WTC11 (cell line): ENCODE measurements around the gene NPVF. TPM values are rescaled to one million over a fixed set of nuclear protein-coding genes. Genes with fewer than 3 reads are reported as not detected.
A peak's percentile ranks its signal among the peaks of the same experiment; 100 is the strongest.

ENCODE experiments used
- ATAC-seq: fragments of 200-7000 bp; cut with Tn5 transposase; 2 replicates; pipeline ENCODE4 v1.10.0; 2021; ENCODE audit warnings: mild to moderate bottlenecking, moderate library complexity
- CTCF ChIA-PET: fragments of 300-600 bp; sonication (Branson Sonifier 250); formaldehyde crosslinking; loops from one replicate; lab custom pipeline; 2021; ENCODE audit warnings: antibody characterized with exemption; lab: Charles Lee
- POLR2A ChIA-PET: fragments of 350-600 bp; sonication (Branson Sonifier 250); formaldehyde crosslinking; loops from one replicate; lab custom pipeline; 2021; ENCODE audit warnings: antibody characterized with exemption; lab: Charles Lee
- DNase-seq: peaks from one replicate; pipeline ENCODE4 v3.0.0; 2021; ENCODE audit warnings: low spot score
- H3K27ac Mint-ChIP-seq: 2 replicates; pipeline ENCODE4 v1.8.0; 2021; ENCODE audit warnings: mixed read lengths
- H3K27me3 Mint-ChIP-seq: 2 replicates; pipeline ENCODE4 v1.8.0; 2021; ENCODE audit warnings: low read depth, mild to moderate bottlenecking, moderate library complexity, mixed read lengths
- H3K36me3 Mint-ChIP-seq: 2 replicates; pipeline ENCODE4 v1.8.0; 2021; ENCODE audit warnings: mixed read lengths
- H3K4me1 Mint-ChIP-seq: 2 replicates; pipeline ENCODE4 v1.8.0; 2022; ENCODE audit warnings: mixed read lengths
- H3K4me3 Mint-ChIP-seq: 2 replicates; pipeline ENCODE4 v1.8.0; 2021; ENCODE audit warnings: mild to moderate bottlenecking, moderate library complexity, mixed read lengths
- H3K9me3 Mint-ChIP-seq: 2 replicates; pipeline ENCODE4 v1.8.0; 2021; ENCODE audit warnings: mixed read lengths
- ATF2 ChIP-seq: sonication (generic); formaldehyde crosslinking; IDR thresholded peaks from 2 replicates; pipeline ENCODE4 v1.8.1; 2022; ENCODE audit warnings: low read depth, missing genetic modification reagents, borderline replicate concordance
- ATF3 ChIP-seq: sonication (generic); formaldehyde crosslinking; conservative IDR thresholded peaks from 2 replicates; pipeline ENCODE4 v1.8.1; 2022; ENCODE audit warnings: mild to moderate bottlenecking, missing genetic modification reagents
- EMX1 ChIP-seq: fragments of 250-450 bp; sonication (Bioruptor Pico); IDR thresholded peaks from 2 replicates; pipeline ENCODE4 v1.8.0; 2021; ENCODE audit warnings: mild to moderate bottlenecking
- FOXJ3 ChIP-seq: sonication (generic); formaldehyde crosslinking; IDR thresholded peaks from 2 replicates; pipeline ENCODE4 v1.9.0; 2021; ENCODE audit warnings: missing genetic modification reagents, mild to moderate bottlenecking, borderline replicate concordance
- FOXP1 ChIP-seq: sonication (generic); formaldehyde crosslinking; IDR thresholded peaks from 2 replicates; pipeline ENCODE4 v1.8.0; 2022; ENCODE audit warnings: missing genetic modification reagents, mild to moderate bottlenecking, moderate library complexity, borderline replicate concordance
- GTF2I ChIP-seq: fragments of 250-450 bp; sonication (Bioruptor Pico); conservative IDR thresholded peaks from 2 replicates; pipeline ENCODE4 v1.4.0; 2021; ENCODE audit warnings: mild to moderate bottlenecking
- JAZF1 ChIP-seq: fragments of 250-450 bp; sonication (Bioruptor Pico); IDR thresholded peaks from 2 replicates; pipeline ENCODE4 v1.9.0; 2021; ENCODE audit warnings: moderate library complexity, mild to moderate bottlenecking, inconsistent platforms
- NFE2L1 ChIP-seq: sonication (generic); formaldehyde crosslinking; IDR thresholded peaks from 2 replicates; pipeline ENCODE4 v1.8.1; 2023; ENCODE audit warnings: missing genetic modification reagents
- NFYB ChIP-seq: sonication (generic); formaldehyde crosslinking; conservative IDR thresholded peaks from 2 replicates; pipeline ENCODE4 v1.8.0; 2022; ENCODE audit warnings: low read depth, missing genetic modification reagents
- PRRX2 ChIP-seq: fragments of 250-450 bp; sonication (Bioruptor Pico); IDR thresholded peaks from 2 replicates; pipeline ENCODE4 v1.8.0; 2021; ENCODE audit warnings: mild to moderate bottlenecking
- RELA ChIP-seq: sonication (generic); formaldehyde crosslinking; IDR thresholded peaks from 2 replicates; pipeline ENCODE4 v1.8.1; 2022; ENCODE audit warnings: missing genetic modification reagents, mild to moderate bottlenecking, borderline replicate concordance
- RORB ChIP-seq: fragments of 250-450 bp; sonication (Bioruptor Pico); IDR thresholded peaks from 2 replicates; pipeline ENCODE4 v1.9.0; 2021; ENCODE audit warnings: mild to moderate bottlenecking
- SP1 ChIP-seq: sonication (generic); formaldehyde crosslinking; conservative IDR thresholded peaks from 2 replicates; pipeline ENCODE4 v1.8.1; 2022; ENCODE audit warnings: missing genetic modification reagents
- ZBTB21 ChIP-seq: sonication (generic); formaldehyde crosslinking; IDR thresholded peaks from 2 replicates; pipeline ENCODE4 v1.8.1; 2023; ENCODE audit warnings: mild to moderate bottlenecking, missing genetic modification reagents, borderline replicate concordance
- ZNF219 ChIP-seq: sonication (generic); formaldehyde crosslinking; IDR thresholded peaks from 2 replicates; pipeline ENCODE4 v1.8.0; 2023; ENCODE audit warnings: missing genetic modification reagents, mild to moderate bottlenecking, borderline replicate concordance
- ZNF281 ChIP-seq: sonication (generic); formaldehyde crosslinking; IDR thresholded peaks from 2 replicates; pipeline ENCODE4 v1.8.0; 2023; ENCODE audit warnings: mild to moderate bottlenecking, missing genetic modification reagents
- ZNF396 ChIP-seq: fragments of 250-450 bp; sonication (Bioruptor Pico); IDR thresholded peaks from 2 replicates; pipeline ENCODE4 v1.8.0; 2021; ENCODE audit warnings: mild to moderate bottlenecking, moderate library complexity, borderline replicate concordance
- total RNA-seq: library from RNA; stranded (reverse); gene quantifications from 3 replicates; pipeline ENCODE4 v1.2.3, GENCODE V29; 2021
- TF ChIP-seq, protein P1 (sequence below): fragments of 250-450 bp; sonication (Bioruptor Pico); IDR thresholded peaks from 2 replicates; pipeline ENCODE4 v1.8.0; 2021; ENCODE audit warnings: mild to moderate bottlenecking
- TF ChIP-seq, protein P2 (sequence below): sonication (generic); formaldehyde crosslinking; IDR thresholded peaks from 2 replicates; pipeline ENCODE4 v1.8.1; 2023; ENCODE audit warnings: mild to moderate bottlenecking, moderate library complexity, missing genetic modification reagents
- TF ChIP-seq, protein P3 (sequence below): fragments of 200-600 bp; IDR thresholded peaks from 2 replicates; pipeline ENCODE4 v1.8.0; 2022; ENCODE audit warnings: antibody characterized with exemption
- TF ChIP-seq, protein P4 (sequence below): fragments of 250-450 bp; sonication (Bioruptor Pico); IDR thresholded peaks from 2 replicates; pipeline ENCODE4 v1.9.0; 2021; ENCODE audit warnings: mild to moderate bottlenecking
- TF ChIP-seq, protein P5 (sequence below): sonication (generic); formaldehyde crosslinking; IDR thresholded peaks from 2 replicates; pipeline ENCODE4 v1.8.0; 2022; ENCODE audit warnings: mild to moderate bottlenecking, missing genetic modification reagents

NPVF gene
- total RNA-seq, 1 experiment from 2014 or later: not detected

DNA sequence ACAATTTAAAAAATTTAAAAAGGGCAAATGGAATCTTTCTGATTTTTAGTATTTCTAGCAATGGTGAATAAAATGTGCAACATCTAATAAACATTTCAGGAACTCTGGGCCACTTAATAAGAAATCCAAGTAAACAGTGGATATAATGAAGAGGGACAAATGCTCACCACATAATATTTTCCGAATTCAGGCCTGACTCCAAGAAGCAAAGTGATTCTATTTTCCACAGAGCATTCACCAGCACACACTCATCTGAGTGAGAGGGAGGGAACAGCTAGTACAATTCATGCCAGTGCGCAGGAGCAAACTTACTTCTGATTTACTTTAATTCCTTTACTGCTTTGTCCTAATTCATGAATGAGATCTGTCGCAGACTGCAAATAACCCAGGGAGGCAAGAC, 10.1 kb downstream of the NPVF start (continued):
- TF ChIP-seq ZBTB21 (no peak), NFE2L1 (CRISPR knock-in tag) (no peak), FOXJ3 (CRISPR knock-in tag) (no peak), JAZF1 (no peak), RORB (CRISPR knock-in tag) (no peak), SP1 (CRISPR knock-in tag) (no peak)
- TF ChIP-seq, protein P1, sequence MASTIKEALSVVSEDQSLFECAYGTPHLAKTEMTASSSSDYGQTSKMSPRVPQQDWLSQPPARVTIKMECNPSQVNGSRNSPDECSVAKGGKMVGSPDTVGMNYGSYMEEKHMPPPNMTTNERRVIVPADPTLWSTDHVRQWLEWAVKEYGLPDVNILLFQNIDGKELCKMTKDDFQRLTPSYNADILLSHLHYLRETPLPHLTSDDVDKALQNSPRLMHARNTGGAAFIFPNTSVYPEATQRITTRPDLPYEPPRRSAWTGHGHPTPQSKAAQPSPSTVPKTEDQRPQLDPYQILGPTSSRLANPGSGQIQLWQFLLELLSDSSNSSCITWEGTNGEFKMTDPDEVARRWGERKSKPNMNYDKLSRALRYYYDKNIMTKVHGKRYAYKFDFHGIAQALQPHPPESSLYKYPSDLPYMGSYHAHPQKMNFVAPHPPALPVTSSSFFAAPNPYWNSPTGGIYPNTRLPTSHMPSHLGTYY (CRISPR knock-in tag): no peak
- TF ChIP-seq, protein P2, sequence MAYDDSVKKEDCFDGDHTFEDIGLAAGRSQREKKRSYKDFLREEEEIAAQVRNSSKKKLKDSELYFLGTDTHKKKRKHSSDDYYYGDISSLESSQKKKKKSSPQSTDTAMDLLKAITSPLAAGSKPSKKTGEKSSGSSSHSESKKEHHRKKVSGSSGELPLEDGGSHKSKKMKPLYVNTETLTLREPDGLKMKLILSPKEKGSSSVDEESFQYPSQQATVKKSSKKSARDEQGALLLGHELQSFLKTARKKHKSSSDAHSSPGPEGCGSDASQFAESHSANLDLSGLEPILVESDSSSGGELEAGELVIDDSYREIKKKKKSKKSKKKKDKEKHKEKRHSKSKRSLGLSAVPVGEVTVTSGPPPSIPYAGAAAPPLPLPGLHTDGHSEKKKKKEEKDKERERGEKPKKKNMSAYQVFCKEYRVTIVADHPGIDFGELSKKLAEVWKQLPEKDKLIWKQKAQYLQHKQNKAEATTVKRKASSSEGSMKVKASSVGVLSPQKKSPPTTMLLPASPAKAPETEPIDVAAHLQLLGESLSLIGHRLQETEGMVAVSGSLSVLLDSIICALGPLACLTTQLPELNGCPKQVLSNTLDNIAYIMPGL (CRISPR knock-in tag): no peak

- Mint-ChIP-seq H3K4me3 (no peak overlapping the region), H3K27me3 (no peaks in the 10 kb centered on the region), H3K4me1 (peaks cover 4% of the 10 kb centered on the region), H3K27ac (no peak overlapping the region), H3K9me3 (peaks cover 3% of the 10 kb centered on the region; the same call in 1 of the 2 replicates), H3K36me3 (no peaks in the 10 kb centered on the region)
- POLR2A ChIA-PET: no interaction called here
- TF ChIP-seq GTF2I (CRISPR knock-in tag): no peak
- TF ChIP-seq, protein P3, sequence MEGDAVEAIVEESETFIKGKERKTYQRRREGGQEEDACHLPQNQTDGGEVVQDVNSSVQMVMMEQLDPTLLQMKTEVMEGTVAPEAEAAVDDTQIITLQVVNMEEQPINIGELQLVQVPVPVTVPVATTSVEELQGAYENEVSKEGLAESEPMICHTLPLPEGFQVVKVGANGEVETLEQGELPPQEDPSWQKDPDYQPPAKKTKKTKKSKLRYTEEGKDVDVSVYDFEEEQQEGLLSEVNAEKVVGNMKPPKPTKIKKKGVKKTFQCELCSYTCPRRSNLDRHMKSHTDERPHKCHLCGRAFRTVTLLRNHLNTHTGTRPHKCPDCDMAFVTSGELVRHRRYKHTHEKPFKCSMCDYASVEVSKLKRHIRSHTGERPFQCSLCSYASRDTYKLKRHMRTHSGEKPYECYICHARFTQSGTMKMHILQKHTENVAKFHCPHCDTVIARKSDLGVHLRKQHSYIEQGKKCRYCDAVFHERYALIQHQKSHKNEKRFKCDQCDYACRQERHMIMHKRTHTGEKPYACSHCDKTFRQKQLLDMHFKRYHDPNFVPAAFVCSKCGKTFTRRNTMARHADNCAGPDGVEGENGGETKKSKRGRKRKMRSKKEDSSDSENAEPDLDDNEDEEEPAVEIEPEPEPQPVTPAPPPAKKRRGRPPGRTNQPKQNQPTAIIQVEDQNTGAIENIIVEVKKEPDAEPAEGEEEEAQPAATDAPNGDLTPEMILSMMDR: peak; percentile 71
- ATAC-seq (no peak), DNase-seq (no peak)
- CTCF ChIA-PET: interaction anchor here (0.6 to 3.8 kb wide), 51 partner anchors 9 to 633 kb away, joined by 3 to 45 read pairs (median 4); partner anchors contain the start of gene NPVF
Observed at GRCh38 chr7:25216837-25217236, 11.4 kb downstream of the NPVF start.

DNA sequence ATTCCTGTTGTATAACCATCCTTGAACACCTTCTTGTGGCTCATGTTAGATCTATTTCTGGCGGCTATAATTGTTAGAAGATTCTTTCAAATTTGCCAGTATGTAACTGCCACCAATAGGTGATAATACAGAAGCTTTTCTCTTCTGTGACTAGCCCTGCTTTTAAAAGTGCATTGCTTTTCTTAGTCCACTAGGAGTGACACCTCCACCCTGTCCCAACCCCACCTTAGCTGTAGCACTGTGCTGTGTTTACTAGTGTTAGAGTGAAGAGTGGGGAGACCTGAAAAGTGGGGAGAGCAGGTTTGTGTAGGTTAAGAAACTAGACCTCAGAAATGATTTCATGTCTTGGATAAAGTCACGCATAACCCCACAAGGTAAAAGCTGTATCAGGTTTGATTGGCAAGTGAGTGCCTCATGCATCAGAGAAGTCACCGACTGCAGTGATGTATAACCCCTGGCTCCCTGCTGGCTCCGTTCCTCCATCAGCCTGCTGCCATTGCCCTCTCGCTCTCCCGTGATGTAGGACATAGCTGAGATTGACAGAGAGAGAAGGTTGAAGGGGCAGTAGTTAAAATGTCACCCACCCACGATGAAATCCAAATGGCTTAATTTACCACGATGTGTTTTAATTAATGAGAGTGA, 12.5 kb downstream of the NPVF start:
- Mint-ChIP-seq H3K36me3 (no peaks in the 10 kb centered on the region), H3K9me3 (peaks cover 9% of the 10 kb centered on the region), H3K27ac (no peak overlapping the region), H3K27me3 (no peaks in the 10 kb centered on the region; the same call in 1 of the 2 replicates), H3K4me3 (no peak overlapping the region), H3K4me1 (peaks cover 4% of the 10 kb centered on the region)
- DNase-seq (no peak), ATAC-seq (peak; percentile 89)
- ChIA-PET POLR2A (no interaction called here), CTCF (interaction anchor here (0.8 to 3.8 kb wide), 5 partner anchors 13 to 349 kb away, joined by 3 to 45 read pairs (median 5); partner anchors contain the start of gene NPVF)
- TF ChIP-seq RELA (CRISPR knock-in tag) (no peak), ATF2 (no peak), ZNF219 (CRISPR knock-in tag) (no peak), GTF2I (CRISPR knock-in tag) (no peak), PRRX2 (CRISPR knock-in tag) (no peak), EMX1 (CRISPR knock-in tag) (no peak), ZNF281 (CRISPR knock-in tag) (no peak), NFYB (CRISPR knock-in tag) (no peak), ZNF396 (CRISPR knock-in tag) (no peak), FOXP1 (CRISPR knock-in tag) (no peak), ATF3 (no peak)
- TF ChIP-seq, protein P4, sequence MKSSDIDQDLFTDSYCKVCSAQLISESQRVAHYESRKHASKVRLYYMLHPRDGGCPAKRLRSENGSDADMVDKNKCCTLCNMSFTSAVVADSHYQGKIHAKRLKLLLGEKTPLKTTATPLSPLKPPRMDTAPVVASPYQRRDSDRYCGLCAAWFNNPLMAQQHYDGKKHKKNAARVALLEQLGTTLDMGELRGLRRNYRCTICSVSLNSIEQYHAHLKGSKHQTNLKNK: no peak
- TF ChIP-seq, protein P5, sequence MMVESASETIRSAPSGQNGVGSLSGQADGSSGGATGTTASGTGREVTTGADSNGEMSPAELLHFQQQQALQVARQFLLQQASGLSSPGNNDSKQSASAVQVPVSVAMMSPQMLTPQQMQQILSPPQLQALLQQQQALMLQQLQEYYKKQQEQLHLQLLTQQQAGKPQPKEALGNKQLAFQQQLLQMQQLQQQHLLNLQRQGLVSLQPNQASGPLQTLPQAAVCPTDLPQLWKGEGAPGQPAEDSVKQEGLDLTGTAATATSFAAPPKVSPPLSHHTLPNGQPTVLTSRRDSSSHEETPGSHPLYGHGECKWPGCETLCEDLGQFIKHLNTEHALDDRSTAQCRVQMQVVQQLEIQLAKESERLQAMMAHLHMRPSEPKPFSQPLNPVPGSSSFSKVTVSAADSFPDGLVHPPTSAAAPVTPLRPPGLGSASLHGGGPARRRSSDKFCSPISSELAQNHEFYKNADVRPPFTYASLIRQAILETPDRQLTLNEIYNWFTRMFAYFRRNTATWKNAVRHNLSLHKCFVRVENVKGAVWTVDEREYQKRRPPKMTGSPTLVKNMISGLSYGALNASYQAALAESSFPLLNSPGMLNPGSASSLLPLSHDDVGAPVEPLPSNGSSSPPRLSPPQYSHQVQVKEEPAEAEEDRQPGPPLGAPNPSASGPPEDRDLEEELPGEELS (CRISPR knock-in tag): no peak
